ENCODE data around the gene VCAN. TPM values are rescaled to one million over a fixed set of nuclear protein-coding genes. Genes with fewer than 3 reads are reported as not detected.

VCAN gene
- total RNA-seq, 1 donor: 543 TPM

- Histone ChIP-seq H3K79me2 (ENCODE audit: insufficient read depth, low read length) (no peaks in the 10 kb centered on the region), H3K4me1 (ENCODE audit: insufficient read depth, low read length) (peaks cover 25% of the 10 kb centered on the region), H4K20me1 (ENCODE audit: insufficient read depth, low read length) (no peaks in the 10 kb centered on the region), H3K27me3 (ENCODE audit: insufficient read depth, low read length) (no peaks in the 10 kb centered on the region), H3K4me2 (ENCODE audit: insufficient read depth, low read length) (no peak overlapping the region), H2AFZ (ENCODE audit: low read length) (no peak overlapping the region), H3K4me3 (ENCODE audit: insufficient read depth, low read length) (no peak overlapping the region), H3K27ac (ENCODE audit: low read depth, low read length) (peak overlapping the region; percentile 8), H3K9me3 (ENCODE audit: low read depth, low read length) (no peaks in the 10 kb centered on the region), H3K36me3 (ENCODE audit: insufficient read depth, low read length) (peaks cover 58% of the 10 kb centered on the region)
- no peak for TF ChIP-seq CTCF (IDR thresholded peaks at IDR 0.05; ENCODE audit: extremely low read depth, low read depth, low read length)
- DNase-seq (ENCODE audit: insufficient read length, low spot score, missing footprints): no peak
These were observed 84.6 kb downstream of the VCAN start for GRCh38 chr5:83556190-83556589.

DNA sequence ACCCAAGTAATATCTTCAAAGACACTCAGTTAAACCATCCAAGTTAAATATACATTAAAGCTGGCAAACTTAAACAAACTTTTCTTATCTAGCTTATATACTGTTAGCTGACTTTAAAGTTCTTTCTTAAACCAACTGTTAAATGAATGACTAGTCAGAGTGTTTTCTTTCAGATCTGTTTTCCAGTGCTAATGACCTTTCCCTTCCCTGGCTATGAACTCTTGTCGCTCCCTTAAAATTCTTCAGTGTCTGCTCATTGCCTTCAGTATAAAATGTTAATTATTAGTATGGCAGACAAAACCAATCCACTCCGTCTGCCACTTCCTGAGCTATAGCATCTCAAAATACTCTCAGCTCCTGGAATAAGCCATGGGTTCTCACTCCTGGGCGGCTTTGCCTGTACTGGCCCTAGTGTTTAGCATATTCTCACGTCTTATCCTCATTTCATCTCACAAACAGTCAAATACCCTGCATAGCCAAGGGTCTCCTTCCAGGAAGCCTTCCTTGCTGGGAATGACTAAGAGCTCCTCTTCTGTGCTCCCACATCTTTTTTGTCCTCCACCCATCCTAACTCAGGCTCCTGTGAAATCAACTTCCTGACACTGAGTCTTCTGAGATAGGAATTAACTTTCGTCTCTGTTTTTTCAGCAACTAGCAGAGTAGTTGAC, 87.7 kb downstream of the VCAN start:
- Histone ChIP-seq H3K4me1 (ENCODE audit: insufficient read depth, low read length) (peaks cover 35% of the 10 kb centered on the region), H4K20me1 (ENCODE audit: insufficient read depth, low read length) (no peaks in the 10 kb centered on the region), H3K27me3 (ENCODE audit: insufficient read depth, low read length) (no peaks in the 10 kb centered on the region), H3K79me2 (ENCODE audit: insufficient read depth, low read length) (no peaks in the 10 kb centered on the region), H3K27ac (ENCODE audit: low read depth, low read length) (no peak overlapping the region), H3K4me3 (ENCODE audit: insufficient read depth, low read length) (no peak overlapping the region), H3K9me3 (ENCODE audit: low read depth, low read length) (no peaks in the 10 kb centered on the region), H3K4me2 (ENCODE audit: insufficient read depth, low read length) (no peak overlapping the region), H3K36me3 (ENCODE audit: insufficient read depth, low read length) (peaks cover 61% of the 10 kb centered on the region), H2AFZ (ENCODE audit: low read length) (no peak overlapping the region)
- no peak for TF ChIP-seq CTCF (IDR thresholded peaks at IDR 0.05; ENCODE audit: extremely low read depth, low read depth, low read length)
- no peak for DNase-seq (ENCODE audit: insufficient read length, low spot score, missing footprints)

GRCh38 chr5:83562071-83562606, 90.6 kb downstream of the VCAN start:
- Histone ChIP-seq H3K4me2 (ENCODE audit: insufficient read depth, low read length) (peak overlapping the region; percentile 7), H3K27ac (ENCODE audit: low read depth, low read length) (peak overlapping the region; percentile 38)
- no peak for DNase-seq (ENCODE audit: insufficient read length, low spot score, missing footprints)

More at GRCh38 chr5:83562071-83562606, 90.6 kb downstream of the VCAN start:
- Histone ChIP-seq H3K79me2 (ENCODE audit: insufficient read depth, low read length) (no peaks in the 10 kb centered on the region), H3K36me3 (ENCODE audit: insufficient read depth, low read length) (peaks cover 49% of the 10 kb centered on the region), H4K20me1 (ENCODE audit: insufficient read depth, low read length) (no peaks in the 10 kb centered on the region), H3K4me3 (ENCODE audit: insufficient read depth, low read length) (no peak overlapping the region), H2AFZ (ENCODE audit: low read length) (no peak overlapping the region), H3K4me1 (ENCODE audit: insufficient read depth, low read length) (peaks cover 31% of the 10 kb centered on the region), H3K9me3 (ENCODE audit: low read depth, low read length) (no peaks in the 10 kb centered on the region), H3K27me3 (ENCODE audit: insufficient read depth, low read length) (no peaks in the 10 kb centered on the region)
- TF ChIP-seq CTCF (IDR thresholded peaks at IDR 0.05; ENCODE audit: extremely low read depth, low read depth, low read length): no peak

All from osteoblast (primary cell).